HepG2 (cell line): ENCODE results near the gene EMID1. TPM values are rescaled to one million over a fixed set of nuclear protein-coding genes. Genes with fewer than 3 reads are reported as not detected.

Experiments
- CREM ChIP-seq, 2 experiments: sonication (generic) in 1 of 2; formaldehyde crosslinking in 1 of 2; IDR thresholded peaks; 2 replicates each; pipeline versions ENCODE4 v1.4.0 to v1.6.1; 2016 to 2020; ENCODE audit warnings: antibody characterized with exemption in 1 of 2, mild to moderate bottlenecking in 1 of 2, missing genetic modification reagents in 1 of 2
- GPN1 ChIP-seq: sonication (generic); formaldehyde crosslinking; IDR thresholded peaks from 2 replicates; pipeline ENCODE4 v1.5.1; 2020; ENCODE audit warnings: missing genetic modification reagents, borderline replicate concordance
- HNRNPL ChIP-seq: fragments of 200-400 bp; formaldehyde crosslinking; IDR thresholded peaks from 2 replicates; pipeline ENCODE4 v1.6.1; 2017; ENCODE audit warnings: mild to moderate bottlenecking, low read depth, low read length
- LCORL ChIP-seq, 2 experiments: fragments of 450-650 bp in 1 of 2; sonication (generic) in 1 of 2; formaldehyde crosslinking in 1 of 2; IDR thresholded peaks; 2 replicates each; pipeline versions ENCODE4 v1.5.0 to v1.6.1; 2017 to 2020; ENCODE audit warnings: antibody characterized with exemption in 1 of 2, missing genetic modification reagents in 1 of 2
- MED1 ChIP-seq: sonication (generic); formaldehyde crosslinking; IDR thresholded peaks from 2 replicates; pipeline ENCODE4 v1.4.0; 2020; ENCODE audit warnings: missing genetic modification reagents
- NONO ChIP-seq, 2 experiments: fragments of 450-650 bp in 1 of 2; sonication (generic) in 1 of 2; formaldehyde crosslinking in 1 of 2; IDR thresholded peaks in 1 of 2; conservative IDR thresholded peaks in 1 of 2; 2 replicates each; pipeline versions ENCODE4 v1.6.1 to v1.8.0; 2017 to 2022; ENCODE audit warnings: mild to moderate bottlenecking in 1 of 2, missing genetic modification reagents in 1 of 2, moderate library complexity in 1 of 2
- POLR2A ChIP-seq, 2 experiments: IDR thresholded peaks; 2 replicates each; pipeline ENCODE4 v1.6.1; 2011; ENCODE audit warnings: low read depth in 2 of 2, low read length in 2 of 2, mild to moderate bottlenecking in 1 of 2, moderate library complexity in 1 of 2; ENCODE audit not compliant: insufficient read depth in 1 of 2
- RFX5 ChIP-seq: IDR thresholded peaks from 2 replicates; pipeline ENCODE4 v1.6.1; 2011; ENCODE audit warnings: low read depth, low read length, improper control_type of control experiment
- TMF1 ChIP-seq: sonication (generic); formaldehyde crosslinking; IDR thresholded peaks from 2 replicates; pipeline ENCODE4 v1.8.1; 2022; ENCODE audit warnings: low read depth, missing genetic modification reagents
- XRCC5 ChIP-seq: fragments of 200-400 bp; formaldehyde crosslinking; optimal IDR thresholded peaks from 2 replicates; pipeline ENCODE3; 2017; ENCODE audit warnings: mild to moderate bottlenecking, low read length
- ZFP36 ChIP-seq: fragments of 150-350 bp; IDR thresholded peaks from 2 replicates; pipeline ENCODE4 v1.6.1; 2018; ENCODE audit warnings: borderline replicate concordance, low read length, low read depth; ENCODE audit not compliant: partially characterized antibody
- ZFP36L1 ChIP-seq: sonication (generic); formaldehyde crosslinking; IDR thresholded peaks from 2 replicates; pipeline ENCODE4 v1.8.0; 2022; ENCODE audit warnings: mild to moderate bottlenecking, missing genetic modification reagents, moderate library complexity
- ZNF33A ChIP-seq: sonication (generic); formaldehyde crosslinking; IDR thresholded peaks from 2 replicates; pipeline ENCODE4 v1.5.1; 2020; ENCODE audit warnings: missing genetic modification reagents, mild to moderate bottlenecking, moderate library complexity, borderline replicate concordance
- ZNF737 ChIP-seq: sonication (generic); formaldehyde crosslinking; IDR thresholded peaks from 2 replicates; pipeline ENCODE4 v1.5.0; 2020; ENCODE audit warnings: missing genetic modification reagents, mild to moderate bottlenecking, borderline replicate concordance
- ZNF777 ChIP-seq: sonication (generic); formaldehyde crosslinking; IDR thresholded peaks from 2 replicates; pipeline ENCODE4 v1.4.0; 2020; ENCODE audit warnings: missing genetic modification reagents
- ZNF790 ChIP-seq: sonication (generic); formaldehyde crosslinking; IDR thresholded peaks from 2 replicates; pipeline ENCODE4 v1.8.0; 2022; ENCODE audit warnings: missing genetic modification reagents, mild to moderate bottlenecking, borderline replicate concordance
- polyA plus RNA-seq, 8 experiments: library from polyadenylated mRNA; depleted of rRNA in 3 of 8; stranded (reverse) in 7 of 8; unstranded in 1 of 8; fragments of >200 nt; fragmentation: Illumina TruSeq in 4 of 8; extraction: Trizol in 4 of 8; gene quantifications; 2 replicates each; pipeline versions ENCODE4 v1.2.1 to v1.2.3, GENCODE V29; 2011 to 2016; ENCODE audit warnings: low read depth in 4 of 8, missing spikeins in 1 of 8, mixed read lengths in 1 of 8; ENCODE audit not compliant: insufficient read depth in 1 of 8
- total RNA-seq, 5 experiments: library from RNA; depleted of rRNA; stranded (reverse); fragments of >200 nt; fragmentation: Illumina TruSeq; extraction: Trizol; gene quantifications; 2 replicates each; pipeline ENCODE4 v1.2.3, GENCODE V29; 2016; ENCODE audit warnings: low read depth in 1 of 5
- TF ChIP-seq, protein P1 (sequence below), 2 experiments: sonication (generic) in 1 of 2; formaldehyde crosslinking in 1 of 2; IDR thresholded peaks; 2 replicates each; pipeline versions ENCODE4 v1.6.1 to v1.9.0; 2014 to 2022; ENCODE audit warnings: antibody characterized with exemption in 1 of 2, borderline replicate concordance in 1 of 2, inconsistent platforms in 1 of 2, low read depth in 1 of 2, missing genetic modification reagents in 1 of 2
- TF ChIP-seq, protein P2 (sequence below): sonication (generic); formaldehyde crosslinking; conservative IDR thresholded peaks from 2 replicates; pipeline ENCODE4 v1.4.0; 2020; ENCODE audit warnings: mild to moderate bottlenecking, missing genetic modification reagents, moderate library complexity

The EMID1 gene
- total and polyA plus RNA-seq, 2 of the 13 experiments (the other 11 are each of a cell fraction or from before 2014, with no cell fraction given): 0.45 to 0.82 TPM

DNA sequence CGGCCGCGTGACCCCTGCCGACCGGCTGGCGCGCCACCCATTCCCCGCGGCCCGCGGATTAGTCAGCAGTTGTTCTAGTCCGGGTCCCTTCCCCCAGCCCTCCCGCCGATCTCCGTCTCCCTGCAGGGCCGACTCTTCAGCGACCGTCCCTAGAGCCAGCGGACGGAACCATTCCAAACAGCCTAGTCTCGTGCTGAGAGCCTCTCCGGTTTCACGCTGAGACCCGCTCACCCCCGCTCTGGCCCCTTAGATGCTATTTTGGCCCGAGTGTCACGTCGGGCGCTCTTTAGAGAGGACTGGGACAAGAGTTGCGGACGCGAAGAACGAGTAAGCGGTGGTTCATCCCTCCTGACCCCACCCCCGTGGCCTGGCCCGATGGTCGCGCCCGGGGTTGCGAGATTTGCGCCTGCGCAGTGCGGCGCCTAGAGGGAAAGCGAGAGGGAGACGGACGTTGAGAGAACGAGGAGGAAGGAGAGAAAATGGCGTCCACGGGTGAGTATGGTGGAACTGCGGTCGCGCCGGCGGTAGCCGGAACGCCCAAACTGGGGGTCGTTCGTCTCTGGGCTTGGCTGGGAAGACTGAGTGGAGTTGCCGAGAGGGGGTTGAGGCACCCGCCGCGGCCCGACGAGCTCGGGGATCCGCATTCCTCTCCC, 62.3 kb downstream of the EMID1 start, which contains the start of the genes EWSR1 and RHBDD3 (continued):
- TF ChIP-seq, protein P1, sequence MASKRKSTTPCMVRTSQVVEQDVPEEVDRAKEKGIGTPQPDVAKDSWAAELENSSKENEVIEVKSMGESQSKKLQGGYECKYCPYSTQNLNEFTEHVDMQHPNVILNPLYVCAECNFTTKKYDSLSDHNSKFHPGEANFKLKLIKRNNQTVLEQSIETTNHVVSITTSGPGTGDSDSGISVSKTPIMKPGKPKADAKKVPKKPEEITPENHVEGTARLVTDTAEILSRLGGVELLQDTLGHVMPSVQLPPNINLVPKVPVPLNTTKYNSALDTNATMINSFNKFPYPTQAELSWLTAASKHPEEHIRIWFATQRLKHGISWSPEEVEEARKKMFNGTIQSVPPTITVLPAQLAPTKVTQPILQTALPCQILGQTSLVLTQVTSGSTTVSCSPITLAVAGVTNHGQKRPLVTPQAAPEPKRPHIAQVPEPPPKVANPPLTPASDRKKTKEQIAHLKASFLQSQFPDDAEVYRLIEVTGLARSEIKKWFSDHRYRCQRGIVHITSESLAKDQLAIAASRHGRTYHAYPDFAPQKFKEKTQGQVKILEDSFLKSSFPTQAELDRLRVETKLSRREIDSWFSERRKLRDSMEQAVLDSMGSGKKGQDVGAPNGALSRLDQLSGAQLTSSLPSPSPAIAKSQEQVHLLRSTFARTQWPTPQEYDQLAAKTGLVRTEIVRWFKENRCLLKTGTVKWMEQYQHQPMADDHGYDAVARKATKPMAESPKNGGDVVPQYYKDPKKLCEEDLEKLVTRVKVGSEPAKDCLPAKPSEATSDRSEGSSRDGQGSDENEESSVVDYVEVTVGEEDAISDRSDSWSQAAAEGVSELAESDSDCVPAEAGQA (IDR thresholded peaks at IDR 0.05; ENCODE audit: low read depth): 0 out of 2 replicates have a peak, but pooled peaks have one; percentile 21
- TF ChIP-seq, protein P1 (CRISPR knock-in tag; IDR thresholded peaks at IDR 0.05; ENCODE audit: borderline replicate concordance): no peak
- TF ChIP-seq NONO (IDR thresholded peaks at IDR 0.05): no peak
- peak; percentile 75 for TF ChIP-seq NONO (CRISPR knock-in tag; conservative IDR thresholded peaks at IDR 0.05)
- peak; percentile 27; the same call in 1 of the 2 replicates for TF ChIP-seq RFX5
- no peak for TF ChIP-seq LCORL (IDR thresholded peaks at IDR 0.05)
- TF ChIP-seq LCORL (CRISPR knock-in tag; IDR thresholded peaks at IDR 0.05): no peak; the same call in 1 of the 2 replicates
- TF ChIP-seq MED1: peak; percentile 42
- TF ChIP-seq, protein P2, sequence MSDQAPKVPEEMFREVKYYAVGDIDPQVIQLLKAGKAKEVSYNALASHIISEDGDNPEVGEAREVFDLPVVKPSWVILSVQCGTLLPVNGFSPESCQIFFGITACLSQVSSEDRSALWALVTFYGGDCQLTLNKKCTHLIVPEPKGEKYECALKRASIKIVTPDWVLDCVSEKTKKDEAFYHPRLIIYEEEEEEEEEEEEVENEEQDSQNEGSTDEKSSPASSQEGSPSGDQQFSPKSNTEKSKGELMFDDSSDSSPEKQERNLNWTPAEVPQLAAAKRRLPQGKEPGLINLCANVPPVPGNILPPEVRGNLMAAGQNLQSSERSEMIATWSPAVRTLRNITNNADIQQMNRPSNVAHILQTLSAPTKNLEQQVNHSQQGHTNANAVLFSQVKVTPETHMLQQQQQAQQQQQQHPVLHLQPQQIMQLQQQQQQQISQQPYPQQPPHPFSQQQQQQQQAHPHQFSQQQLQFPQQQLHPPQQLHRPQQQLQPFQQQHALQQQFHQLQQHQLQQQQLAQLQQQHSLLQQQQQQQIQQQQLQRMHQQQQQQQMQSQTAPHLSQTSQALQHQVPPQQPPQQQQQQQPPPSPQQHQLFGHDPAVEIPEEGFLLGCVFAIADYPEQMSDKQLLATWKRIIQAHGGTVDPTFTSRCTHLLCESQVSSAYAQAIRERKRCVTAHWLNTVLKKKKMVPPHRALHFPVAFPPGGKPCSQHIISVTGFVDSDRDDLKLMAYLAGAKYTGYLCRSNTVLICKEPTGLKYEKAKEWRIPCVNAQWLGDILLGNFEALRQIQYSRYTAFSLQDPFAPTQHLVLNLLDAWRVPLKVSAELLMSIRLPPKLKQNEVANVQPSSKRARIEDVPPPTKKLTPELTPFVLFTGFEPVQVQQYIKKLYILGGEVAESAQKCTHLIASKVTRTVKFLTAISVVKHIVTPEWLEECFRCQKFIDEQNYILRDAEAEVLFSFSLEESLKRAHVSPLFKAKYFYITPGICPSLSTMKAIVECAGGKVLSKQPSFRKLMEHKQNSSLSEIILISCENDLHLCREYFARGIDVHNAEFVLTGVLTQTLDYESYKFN: peak; percentile 31
- TF ChIP-seq CREM (IDR thresholded peaks at IDR 0.05): peak; percentile 61; the same call in 1 of the 2 replicates
- TF ChIP-seq CREM (CRISPR knock-in tag; IDR thresholded peaks at IDR 0.05): no peak
- TF ChIP-seq HNRNPL: 0 out of 2 replicates have a peak, but pooled peaks have one; percentile 14
- no peak for TF ChIP-seq TMF1 (CRISPR knock-in tag)
- TF ChIP-seq ZNF790 (CRISPR knock-in tag): no peak
- no peak for TF ChIP-seq ZNF737 (CRISPR knock-in tag)
- peak; percentile 88 for TF ChIP-seq XRCC5
- no peak for TF ChIP-seq ZFP36
- peak; percentile 47; the same call in 1 of the 2 replicates for TF ChIP-seq ZFP36L1 (CRISPR knock-in tag)
- no peak for TF ChIP-seq GPN1 (CRISPR knock-in tag)
- TF ChIP-seq ZNF777 (CRISPR knock-in tag): peak; percentile 15; the same call in 1 of the 2 replicates
- TF ChIP-seq POLR2A (IDR thresholded peaks at IDR 0.05; ENCODE audit: insufficient read depth in 1 of 2, low read depth in 2 of 2, low read length in 2 of 2): peak; percentile 84 to 88
- TF ChIP-seq ZNF33A (CRISPR knock-in tag): peak; percentile 95; the same call in 1 of the 2 replicates
